Bronchial epithelial cell (primary cell): ENCODE measurements around the gene TEKT2. TPM values are rescaled to one million over a fixed set of nuclear protein-coding genes. Genes with fewer than 3 reads are reported as not detected.

Experiments used
- DNase-seq: peaks from one replicate; pipeline ENCODE4 v3.0.0-alpha.2; 2010; ENCODE audit warnings: low read depth
- FAIRE-seq: peaks from 2 replicates; lab custom pipeline; 2011; peaks lifted over from hg19 to GRCh38; lab: Jason Lieb, UNC
- H3K27me3 ChIP-seq: 2 replicates; pipeline ENCODE4 v1.5.1; 2011; ENCODE audit warnings: low read length; ENCODE audit not compliant: control insufficient read depth, insufficient read depth
- H3K36me3 ChIP-seq: 2 replicates; pipeline ENCODE4 v1.5.1; 2011; ENCODE audit warnings: low read length; ENCODE audit not compliant: control insufficient read depth, insufficient read depth
- H3K4me3 ChIP-seq: 2 replicates; pipeline ENCODE4 v1.5.1; 2011; ENCODE audit warnings: mild to moderate bottlenecking, low read depth, low read length, control low read depth
- total RNA-seq: library from RNA; depleted of rRNA; stranded (reverse); fragments of >200 nt; gene quantifications from 2 replicates; pipeline ENCODE4 v1.2.1, GENCODE V29; 2014
- TF ChIP-seq, protein P1 (sequence below): IDR thresholded peaks from 2 replicates; pipeline ENCODE4 v1.5.1; 2011; ENCODE audit warnings: mild to moderate bottlenecking, moderate library complexity, low read length, control low read depth, inconsistent platforms; ENCODE audit not compliant: insufficient read depth, severe bottlenecking

TEKT2 gene
- total RNA-seq, 1 donor from 2014 or later, result under 0.01 TPM

DNA sequence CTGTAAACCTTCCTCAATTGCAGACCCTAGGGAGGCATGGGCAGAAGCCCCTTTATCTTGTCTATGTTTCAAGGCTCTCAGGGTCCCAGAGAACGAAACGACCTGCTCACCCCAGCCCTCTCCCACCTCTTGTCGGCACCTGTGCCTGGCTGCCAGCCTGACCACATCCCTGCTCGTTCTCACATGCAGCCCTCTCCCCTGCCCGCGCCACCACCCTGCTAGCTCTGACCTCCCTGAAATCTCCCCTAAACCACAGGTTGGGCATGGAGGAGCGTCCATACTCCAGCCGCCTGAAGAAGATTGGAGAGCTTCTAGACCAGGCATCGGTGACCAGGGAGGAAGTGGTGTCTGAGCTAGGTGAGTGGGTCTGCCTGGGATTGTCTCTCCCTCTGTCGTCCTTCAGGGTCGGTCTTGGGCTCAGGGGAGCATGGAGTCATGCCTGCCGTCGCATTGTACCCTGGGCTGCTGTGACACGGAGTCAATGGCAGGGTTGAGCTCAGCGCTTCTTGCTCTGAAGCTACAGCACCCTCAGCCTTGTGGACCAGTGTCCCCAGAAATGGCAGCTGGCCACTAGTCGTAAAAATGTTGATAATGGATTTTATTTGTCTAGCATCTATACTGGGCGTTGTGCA is 8.4 kb downstream of the TEKT2 start:
- TF ChIP-seq, protein P1, sequence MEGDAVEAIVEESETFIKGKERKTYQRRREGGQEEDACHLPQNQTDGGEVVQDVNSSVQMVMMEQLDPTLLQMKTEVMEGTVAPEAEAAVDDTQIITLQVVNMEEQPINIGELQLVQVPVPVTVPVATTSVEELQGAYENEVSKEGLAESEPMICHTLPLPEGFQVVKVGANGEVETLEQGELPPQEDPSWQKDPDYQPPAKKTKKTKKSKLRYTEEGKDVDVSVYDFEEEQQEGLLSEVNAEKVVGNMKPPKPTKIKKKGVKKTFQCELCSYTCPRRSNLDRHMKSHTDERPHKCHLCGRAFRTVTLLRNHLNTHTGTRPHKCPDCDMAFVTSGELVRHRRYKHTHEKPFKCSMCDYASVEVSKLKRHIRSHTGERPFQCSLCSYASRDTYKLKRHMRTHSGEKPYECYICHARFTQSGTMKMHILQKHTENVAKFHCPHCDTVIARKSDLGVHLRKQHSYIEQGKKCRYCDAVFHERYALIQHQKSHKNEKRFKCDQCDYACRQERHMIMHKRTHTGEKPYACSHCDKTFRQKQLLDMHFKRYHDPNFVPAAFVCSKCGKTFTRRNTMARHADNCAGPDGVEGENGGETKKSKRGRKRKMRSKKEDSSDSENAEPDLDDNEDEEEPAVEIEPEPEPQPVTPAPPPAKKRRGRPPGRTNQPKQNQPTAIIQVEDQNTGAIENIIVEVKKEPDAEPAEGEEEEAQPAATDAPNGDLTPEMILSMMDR, result no peak

DNA sequence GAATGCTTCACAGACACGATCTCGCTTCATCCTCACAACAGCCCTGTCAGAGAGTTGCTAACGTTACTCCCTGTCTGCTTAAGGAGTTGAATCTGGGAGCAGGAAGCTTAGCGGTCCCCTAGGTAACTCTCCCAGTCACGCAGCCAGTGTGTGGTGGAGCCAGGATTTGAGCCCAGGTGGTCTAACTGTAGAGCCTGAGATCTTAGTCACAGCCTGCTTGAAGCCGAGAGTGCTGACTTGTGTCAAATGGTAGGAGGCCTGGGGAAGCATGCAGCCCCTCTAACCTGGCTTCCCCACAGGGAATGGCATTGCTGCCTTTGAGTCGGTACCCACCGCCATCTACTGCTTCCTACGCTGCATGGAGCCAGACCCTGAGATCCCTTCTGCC is 8.9 kb downstream of the TEKT2 start:
- DNase-seq, result no peak

More for the DNA sequence above, 8.4 kb downstream of the TEKT2 start:
- H3K4me3 ChIP-seq, result no peak overlapping the region
- H3K27me3 ChIP-seq, result no peaks in the 10 kb centered on the region
- H3K36me3 ChIP-seq, result peaks cover 34% of the 10 kb centered on the region
- no peak for DNase-seq
- FAIRE-seq, result peak; percentile 90

DNA sequence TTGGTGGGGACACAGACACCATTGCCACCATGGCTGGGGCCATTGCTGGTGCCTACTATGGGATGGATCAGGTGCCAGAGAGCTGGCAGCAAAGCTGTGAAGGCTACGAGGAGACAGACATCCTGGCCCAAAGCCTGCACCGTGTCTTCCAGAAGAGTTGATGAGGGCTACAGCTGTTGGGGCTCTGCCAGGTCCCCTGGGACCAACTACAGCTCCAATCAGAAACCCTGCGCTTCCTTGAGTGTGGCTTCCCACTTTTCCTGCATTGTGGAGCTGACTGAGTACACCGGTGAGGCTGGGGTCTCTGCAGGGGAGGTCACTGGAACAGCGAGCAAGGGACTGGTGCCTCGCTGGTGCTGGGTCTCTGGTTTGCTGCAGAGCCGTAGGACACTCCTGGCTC is 9.3 kb downstream of the TEKT2 start:
- peaks cover 34% of the 10 kb centered on the region for H3K36me3 ChIP-seq
- DNase-seq, result no peak
- TF ChIP-seq, protein P1, result no peak
- no peak overlapping the region for H3K4me3 ChIP-seq
- no peak for FAIRE-seq
- H3K27me3 ChIP-seq, result no peaks in the 10 kb centered on the region

More for the DNA sequence above, 8.9 kb downstream of the TEKT2 start:
- TF ChIP-seq, protein P1, result no peak
- peaks cover 34% of the 10 kb centered on the region for H3K36me3 ChIP-seq
- H3K4me3 ChIP-seq, result no peak overlapping the region
- no peaks in the 10 kb centered on the region for H3K27me3 ChIP-seq
- FAIRE-seq, result peak; percentile 7

DNA sequence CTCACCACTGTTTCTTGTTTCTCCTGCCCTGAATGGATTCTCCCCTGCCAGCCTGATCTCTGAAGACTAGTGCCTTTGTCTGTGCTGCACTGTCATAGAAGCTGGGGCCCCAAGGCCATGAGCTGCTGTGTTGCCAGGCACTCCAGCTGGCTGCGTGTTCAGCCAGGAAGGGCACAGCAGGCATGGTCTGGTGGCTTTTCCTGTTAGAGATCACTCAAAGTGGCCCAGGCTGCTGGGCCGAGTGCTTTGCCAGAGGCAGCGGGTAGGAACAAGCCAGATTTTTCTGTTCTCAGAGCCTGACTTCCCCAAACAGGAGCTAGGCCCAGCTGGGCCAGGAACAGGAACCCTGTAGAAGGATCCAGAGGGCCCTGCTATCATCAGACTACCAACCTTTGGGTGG is 10.0 kb downstream of the TEKT2 start:
- H3K4me3 ChIP-seq, result no peak overlapping the region
- no peak for DNase-seq
- H3K36me3 ChIP-seq, result peaks cover 34% of the 10 kb centered on the region
- FAIRE-seq, result no peak
- H3K27me3 ChIP-seq, result no peaks in the 10 kb centered on the region
- TF ChIP-seq, protein P1, result no peak

DNA sequence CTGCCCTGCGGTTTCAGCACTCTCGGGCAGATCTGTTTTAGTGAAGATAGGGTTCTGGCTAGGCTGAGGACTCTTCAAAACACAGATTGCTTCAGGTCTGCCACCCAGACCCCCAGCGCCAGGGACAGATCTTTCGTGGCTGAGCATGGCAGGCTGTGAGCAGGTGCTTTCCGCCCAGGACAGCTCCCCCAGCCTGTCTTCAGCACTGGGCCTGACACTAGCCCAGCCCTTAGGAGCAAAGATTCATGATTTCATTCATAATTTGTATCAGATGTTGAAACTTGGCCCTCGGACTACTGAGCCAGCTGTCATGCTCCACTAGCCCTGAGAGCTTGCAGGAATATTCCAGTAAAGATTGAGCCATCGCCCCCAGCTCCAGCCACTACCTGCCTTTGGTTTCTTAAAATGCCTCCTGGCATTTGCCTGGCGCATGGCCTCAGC is 10.7 kb downstream of the TEKT2 start:
- Histone ChIP-seq H3K36me3 (peaks cover 34% of the 10 kb centered on the region), H3K4me3 (no peak overlapping the region), H3K27me3 (no peaks in the 10 kb centered on the region)
- no peak for FAIRE-seq
- TF ChIP-seq, protein P1, result no peak
- no peak for DNase-seq
